GM12864 (cell line): Measurements from ENCODE around the gene LPP.

ENCODE experiments used
- DNase-seq: peaks from one replicate; pipeline ENCODE4 v3.0.0-alpha.2; 2011; ENCODE audit warnings: low read depth
- H3K4me3 ChIP-seq: 2 replicates; pipeline ENCODE4 v1.5.1; 2011; ENCODE audit warnings: mild to moderate bottlenecking, low read depth, low read length, control low read depth
- TF ChIP-seq, protein P1 (sequence below): IDR thresholded peaks from 2 replicates; pipeline ENCODE4 v1.5.1; 2011; ENCODE audit warnings: low read depth, mild to moderate bottlenecking, moderate library complexity, low read length, control low read depth, inconsistent platforms; ENCODE audit errors: missing control alignments

LPP gene

DNA sequence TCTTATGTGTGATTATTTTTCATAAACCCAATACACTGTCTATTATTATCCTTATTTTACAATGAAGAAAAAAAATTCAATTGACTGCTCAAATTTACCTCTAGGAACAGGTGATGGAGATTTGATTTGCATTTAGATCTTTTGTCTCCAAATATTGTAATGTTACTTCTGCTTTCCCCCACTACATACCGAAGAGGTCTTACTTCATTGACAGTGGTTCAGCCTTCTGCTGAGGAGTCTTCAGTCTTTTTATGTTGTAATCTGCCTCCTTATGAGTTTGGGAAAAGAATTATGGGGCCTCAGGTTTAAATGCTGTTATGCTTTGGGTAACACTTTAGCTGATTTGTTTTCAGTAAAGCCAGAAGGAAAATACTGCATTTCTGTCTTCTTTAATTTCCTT, 199.5 kb downstream of the LPP start:
- DNase-seq, result no peak
- TF ChIP-seq, protein P1, sequence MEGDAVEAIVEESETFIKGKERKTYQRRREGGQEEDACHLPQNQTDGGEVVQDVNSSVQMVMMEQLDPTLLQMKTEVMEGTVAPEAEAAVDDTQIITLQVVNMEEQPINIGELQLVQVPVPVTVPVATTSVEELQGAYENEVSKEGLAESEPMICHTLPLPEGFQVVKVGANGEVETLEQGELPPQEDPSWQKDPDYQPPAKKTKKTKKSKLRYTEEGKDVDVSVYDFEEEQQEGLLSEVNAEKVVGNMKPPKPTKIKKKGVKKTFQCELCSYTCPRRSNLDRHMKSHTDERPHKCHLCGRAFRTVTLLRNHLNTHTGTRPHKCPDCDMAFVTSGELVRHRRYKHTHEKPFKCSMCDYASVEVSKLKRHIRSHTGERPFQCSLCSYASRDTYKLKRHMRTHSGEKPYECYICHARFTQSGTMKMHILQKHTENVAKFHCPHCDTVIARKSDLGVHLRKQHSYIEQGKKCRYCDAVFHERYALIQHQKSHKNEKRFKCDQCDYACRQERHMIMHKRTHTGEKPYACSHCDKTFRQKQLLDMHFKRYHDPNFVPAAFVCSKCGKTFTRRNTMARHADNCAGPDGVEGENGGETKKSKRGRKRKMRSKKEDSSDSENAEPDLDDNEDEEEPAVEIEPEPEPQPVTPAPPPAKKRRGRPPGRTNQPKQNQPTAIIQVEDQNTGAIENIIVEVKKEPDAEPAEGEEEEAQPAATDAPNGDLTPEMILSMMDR, result no peak
- no peak overlapping the region for H3K4me3 ChIP-seq

DNA sequence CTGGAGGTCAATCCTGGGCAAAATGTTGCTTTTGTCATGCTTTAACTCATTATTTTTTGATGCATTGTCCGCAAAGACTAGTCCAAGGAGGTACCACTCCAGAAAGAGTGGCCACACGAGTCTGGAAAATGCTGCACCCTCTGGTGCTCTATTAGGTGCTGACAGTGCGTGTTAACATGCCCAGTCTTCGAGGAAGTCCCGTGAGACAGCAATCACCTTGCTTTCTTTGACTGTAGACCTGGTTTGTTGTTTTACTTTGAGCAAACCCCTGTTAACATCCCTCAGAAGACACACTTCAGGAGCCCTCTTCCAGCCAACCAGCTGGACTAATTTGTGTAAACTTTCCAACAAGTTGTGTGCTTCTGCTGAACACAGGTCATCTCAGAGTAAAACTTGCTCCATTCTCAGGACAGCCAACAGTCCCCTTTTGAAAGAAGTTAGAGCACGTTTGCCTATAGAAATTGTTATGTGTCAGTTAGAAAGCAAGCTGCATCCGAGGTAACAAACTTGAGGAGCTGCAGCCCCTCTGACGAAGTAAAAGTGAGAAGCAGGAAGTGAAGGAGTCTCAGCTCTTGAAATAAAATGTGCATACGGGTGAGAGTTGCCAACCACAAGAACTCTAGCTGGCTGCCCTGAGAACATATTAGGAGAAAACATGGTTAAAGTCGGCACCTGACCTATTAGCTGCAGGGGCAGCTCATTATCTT, 205.0 kb downstream of the LPP start:
- no peak for DNase-seq
- no peak overlapping the region for H3K4me3 ChIP-seq
- TF ChIP-seq, protein P1, result no peak

- no peak overlapping the region for H3K4me3 ChIP-seq
- TF ChIP-seq, protein P1, result no peak
- DNase-seq, result no peak
Measured at GRCh38 chr3:188360364-188360881, 206.5 kb downstream of the LPP start.

GRCh38 chr3:188361888-188362287, 207.9 kb downstream of the LPP start:
- no peak overlapping the region for H3K4me3 ChIP-seq
- TF ChIP-seq, protein P1, result no peak
- no peak for DNase-seq

DNA sequence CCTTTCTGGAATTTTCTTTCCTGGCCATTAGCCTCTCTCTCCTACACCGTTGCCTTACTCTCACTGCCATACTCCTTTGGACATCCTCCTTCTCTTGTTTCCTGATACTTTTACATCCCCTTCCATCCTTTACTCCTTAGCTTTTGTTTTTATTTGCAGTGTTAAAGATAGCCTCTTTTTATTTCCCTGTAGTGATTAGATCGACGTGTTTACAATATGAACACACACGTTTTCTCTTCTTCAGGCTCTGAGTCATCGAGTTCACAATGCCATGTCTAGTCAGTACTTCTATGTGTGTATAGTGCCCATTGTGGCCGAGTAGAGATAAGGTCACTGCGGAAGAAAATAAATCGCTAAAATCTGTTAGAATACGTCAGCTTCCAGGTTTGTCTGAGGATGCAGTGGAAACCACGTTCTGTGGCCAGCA, 208.5 kb downstream of the LPP start:
- no peak overlapping the region for H3K4me3 ChIP-seq
- TF ChIP-seq, protein P1, result no peak
- no peak for DNase-seq

- TF ChIP-seq, protein P1, result no peak
- no peak for DNase-seq
- H3K4me3 ChIP-seq, result no peak overlapping the region
Measured at GRCh38 chr3:188365184-188365583, 211.2 kb downstream of the LPP start.

GRCh38 chr3:188365988-188366698, 212.2 kb downstream of the LPP start:
- no peak for DNase-seq
- no peak overlapping the region for H3K4me3 ChIP-seq
- TF ChIP-seq, protein P1, result no peak
